KBM-7 (cell line): Measurements from ENCODE around the gene MYL7.

ENCODE experiments used
- DNase-seq: peaks from one replicate; pipeline ENCODE4 v3.0.0-alpha.2; 2015
- in situ Hi-C: fragments of 300-500 bp; cut with MboI; formaldehyde crosslinking; loops from 2 replicates; pipeline ENCODE4 v1.14.3; 2020; ENCODE audit warnings: low sequenced_read_pairs, low pct_unique_long_range_greater_than_20kb, mixed read lengths

Gene MYL7

GRCh38 chr7:44152971-44153947 lies 12.1 kb upstream of the MYL7 start:
- in situ Hi-C loops = no loop called here
- DNase-seq = no peak

GRCh38 chr7:44151956-44152355 lies 10.8 kb upstream of the MYL7 start:
- no peak for DNase-seq
- in situ Hi-C loops = no loop called here

DNA sequence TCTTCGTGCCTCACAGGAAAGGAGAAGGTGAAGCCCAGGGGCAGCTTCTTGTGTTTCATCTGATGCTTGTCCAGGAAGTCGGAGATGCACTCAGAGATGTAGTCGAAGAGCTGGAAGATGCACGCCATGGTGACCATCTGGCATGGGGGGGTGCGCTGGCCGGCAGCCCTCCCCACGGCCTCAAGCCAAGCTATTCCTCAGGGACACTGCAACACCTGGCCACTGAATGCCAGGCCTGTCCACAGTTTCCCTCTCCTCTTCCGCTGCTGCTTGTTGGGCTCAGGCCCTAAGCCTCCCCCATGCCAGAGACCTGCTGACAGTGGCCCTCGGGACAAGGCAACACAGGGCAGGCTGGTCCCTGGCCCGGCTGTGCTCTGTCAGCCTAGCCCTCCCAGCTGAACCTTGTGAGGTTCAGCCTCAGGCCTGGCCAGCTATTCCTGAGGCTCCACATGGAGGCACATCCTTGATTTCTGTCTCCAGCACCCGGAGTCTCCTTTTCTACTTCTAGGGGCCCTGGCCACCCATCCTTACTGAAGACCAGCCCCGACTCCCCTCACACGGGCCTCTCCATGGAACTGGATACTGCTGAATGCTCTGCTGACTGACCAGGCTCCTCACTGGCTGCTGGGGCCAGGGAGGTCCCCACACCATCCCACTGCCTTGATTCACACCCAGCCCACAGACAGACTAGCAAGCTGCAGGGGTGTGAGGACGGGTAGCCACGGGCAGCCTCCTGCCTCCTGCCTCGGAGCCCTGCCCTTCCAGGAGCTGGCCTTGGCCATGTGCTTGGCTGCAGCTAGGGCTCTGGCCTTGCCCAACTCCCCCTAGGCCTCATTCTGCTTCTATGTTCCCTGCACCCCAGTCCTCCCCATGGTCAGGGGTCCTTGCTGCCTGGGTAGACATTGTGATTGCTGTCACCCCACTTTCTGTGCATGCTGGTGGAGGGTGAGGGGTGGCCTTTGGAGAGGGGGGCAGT lies 10.1 kb upstream of the MYL7 start:
- in situ Hi-C loops = no loop called here
- DNase-seq = no peak

DNA sequence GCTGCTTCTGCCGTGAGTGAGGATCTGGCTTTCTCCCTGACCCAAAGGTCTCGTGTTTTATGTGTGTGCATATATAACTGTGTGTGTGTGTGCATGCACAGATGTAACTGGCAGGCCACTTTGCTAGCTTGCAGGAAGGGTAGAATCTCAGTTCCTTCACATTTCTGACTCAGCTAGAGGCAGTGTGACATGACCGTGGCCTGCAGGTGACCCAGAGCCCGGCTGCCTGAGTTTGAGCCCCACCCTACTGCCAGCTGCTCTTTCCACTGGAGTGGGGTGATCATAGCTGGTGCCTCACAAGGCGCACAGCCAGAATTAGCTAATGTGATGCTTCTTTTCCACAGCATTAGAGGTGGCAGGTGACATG lies 9.3 kb upstream of the MYL7 start:
- DNase-seq = no peak
- in situ Hi-C loops = no loop called here

- in situ Hi-C loops = no loop called here
- no peak for DNase-seq
Measured at GRCh38 chr7:44149571-44150465, 8.7 kb upstream of the MYL7 start.

GRCh38 chr7:44148961-44149536 lies 7.9 kb upstream of the MYL7 start:
- in situ Hi-C loops = no loop called here

DNA sequence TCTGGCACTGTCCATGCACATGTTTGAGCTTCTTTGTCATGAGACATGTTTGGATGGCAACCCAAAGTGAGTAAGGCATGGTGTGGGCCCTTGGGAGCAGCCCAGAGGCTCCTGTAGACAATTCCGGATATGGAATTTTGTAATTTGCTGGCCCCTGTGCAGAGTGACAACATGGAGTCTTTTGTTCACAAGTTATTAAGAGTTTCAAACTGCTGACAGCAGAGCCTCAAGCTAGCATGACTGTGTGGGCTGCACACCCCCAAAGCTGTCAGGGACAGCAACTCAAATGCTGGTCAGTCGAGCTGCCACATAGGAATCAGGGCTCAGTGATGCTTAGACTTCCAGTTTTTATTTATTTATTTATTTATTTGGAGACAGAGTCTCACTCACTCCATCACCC lies 7.0 kb upstream of the MYL7 start:
- in situ Hi-C loops = no loop called here
- DNase-seq = no peak

More at GRCh38 chr7:44148961-44149536, 7.9 kb upstream of the MYL7 start:
- DNase-seq = no peak

DNA sequence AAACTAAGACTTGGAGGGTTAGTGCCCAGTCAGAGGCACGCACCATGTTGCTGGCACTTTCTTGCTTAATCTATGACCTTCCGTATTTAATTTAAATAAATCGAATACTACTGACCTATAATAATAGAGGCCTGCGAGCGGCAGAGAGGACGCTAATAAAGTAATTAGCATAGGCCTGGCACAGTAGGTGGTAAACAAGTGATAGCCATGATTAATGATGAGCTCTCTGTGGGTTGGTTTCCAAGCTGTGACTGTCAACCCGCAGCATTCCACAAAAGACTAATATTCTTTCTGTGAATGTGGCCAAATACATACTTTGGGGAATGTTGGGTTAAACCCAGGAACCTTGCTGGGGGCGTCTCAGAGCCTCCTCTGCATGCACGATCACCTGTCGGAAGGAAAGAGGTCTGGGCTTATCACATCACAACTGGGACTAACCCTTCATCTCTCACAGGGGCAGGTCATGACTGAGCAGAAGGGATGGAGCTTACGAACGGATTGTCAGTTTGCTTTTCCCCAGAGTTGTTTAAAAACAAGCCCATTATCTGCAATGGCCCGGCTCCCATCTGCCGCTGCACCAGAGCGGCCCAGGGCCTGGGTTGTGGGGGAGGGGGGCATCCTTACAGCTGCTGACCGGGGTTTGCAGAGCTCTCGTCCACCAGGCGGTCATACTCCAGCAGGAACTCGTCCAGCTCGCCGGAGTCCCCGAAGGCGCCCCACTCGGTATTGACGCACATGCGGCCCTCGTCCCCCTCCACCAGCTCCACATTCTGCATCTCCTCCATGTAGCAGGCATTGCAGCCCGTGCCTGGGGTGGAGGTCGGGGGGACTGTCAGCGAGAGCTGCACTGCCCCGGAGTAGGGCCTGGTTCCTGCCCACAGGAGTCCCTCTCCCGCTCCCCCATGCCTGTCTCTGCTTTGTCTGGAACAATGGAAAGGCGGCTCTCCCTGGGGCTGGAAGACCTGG lies 6.2 kb upstream of the MYL7 start:
- in situ Hi-C loops = no loop called here
- DNase-seq = no peak

GRCh38 chr7:44145969-44146911 lies 5.1 kb upstream of the MYL7 start:
- no peak for DNase-seq
- in situ Hi-C loops = no loop called here

GRCh38 chr7:44145479-44145968 lies 4.4 kb upstream of the MYL7 start:
- in situ Hi-C loops = no loop called here
- DNase-seq = no peak

DNA sequence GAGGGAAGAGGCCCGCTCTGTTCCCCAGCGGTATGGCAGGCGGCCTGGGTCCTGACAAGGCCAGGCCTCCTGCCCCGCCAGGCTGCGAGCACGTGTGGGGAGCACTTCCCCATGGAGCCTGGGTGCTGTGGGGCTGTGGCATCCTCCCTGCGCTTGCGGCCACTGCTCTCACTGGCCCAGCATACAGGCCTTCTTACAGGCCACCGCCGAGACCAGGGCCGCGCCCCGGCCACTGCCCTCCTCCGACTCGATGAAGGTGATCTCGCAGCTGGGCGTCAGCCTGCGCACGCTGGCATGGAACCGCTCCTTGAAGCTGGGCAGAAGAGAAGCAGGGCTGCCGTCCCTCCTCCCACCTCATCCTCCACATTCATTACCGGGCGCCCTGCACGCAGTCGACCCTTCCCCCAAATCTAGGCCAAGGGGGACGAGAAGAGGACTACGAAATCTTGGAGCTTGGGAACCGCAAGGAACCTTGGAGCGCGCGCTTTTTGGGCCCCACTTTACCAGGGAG lies 3.9 kb upstream of the MYL7 start:
- in situ Hi-C loops = no loop called here
- DNase-seq = no peak

- DNase-seq = no peak
- in situ Hi-C loops = no loop called here
Measured at GRCh38 chr7:44144426-44144967, 3.4 kb upstream of the MYL7 start.

- no peak for DNase-seq
Measured at GRCh38 chr7:44143646-44144250, 2.6 kb upstream of the MYL7 start.

GRCh38 chr7:44142028-44142427 lies 896 bp upstream of the MYL7 start:
- in situ Hi-C loops = no loop called here
- DNase-seq = no peak

More at GRCh38 chr7:44143646-44144250, 2.6 kb upstream of the MYL7 start:
- in situ Hi-C loops = no loop called here

GRCh38 chr7:44140341-44140740 lies 791 bp downstream of the MYL7 start:
- no peak for DNase-seq
- in situ Hi-C loops = no loop called here
